HL-60 (cell line): ENCODE data around the gene TAC3.

Experiments
- CTCF ChIP-seq: IDR thresholded peaks from one replicate; pipeline ENCODE4 v1.5.1; 2011; ENCODE audit warnings: low read length, control low read depth, inconsistent platforms; ENCODE audit not compliant: insufficient read depth
- POLR2AphosphoS5 ChIP-seq: IDR thresholded peaks from 2 replicates; pipeline ENCODE4 v1.6.1; 2012; ENCODE audit warnings: low read depth
- REST ChIP-seq: IDR thresholded peaks from 2 replicates; pipeline ENCODE4 v1.6.1; 2012; ENCODE audit warnings: low read depth; ENCODE audit not compliant: insufficient replicate concordance

- no peak for TF ChIP-seq CTCF
- TF ChIP-seq POLR2AphosphoS5, result no peak
- TF ChIP-seq REST, result no peak
Observed at GRCh38 chr12:57011438-57012424, 4.6 kb downstream of the TAC3 start.
